COR-L47 (cell line): Measurements from ENCODE around the gene PRAC1.
A peak's percentile ranks its signal among the peaks of the same experiment; 100 is the strongest.

Source experiments
- DNase-seq: peaks from one replicate; lab custom pipeline; 2025; lab: John Stamatoyannopoulos, UW

PRAC1 gene

DNA sequence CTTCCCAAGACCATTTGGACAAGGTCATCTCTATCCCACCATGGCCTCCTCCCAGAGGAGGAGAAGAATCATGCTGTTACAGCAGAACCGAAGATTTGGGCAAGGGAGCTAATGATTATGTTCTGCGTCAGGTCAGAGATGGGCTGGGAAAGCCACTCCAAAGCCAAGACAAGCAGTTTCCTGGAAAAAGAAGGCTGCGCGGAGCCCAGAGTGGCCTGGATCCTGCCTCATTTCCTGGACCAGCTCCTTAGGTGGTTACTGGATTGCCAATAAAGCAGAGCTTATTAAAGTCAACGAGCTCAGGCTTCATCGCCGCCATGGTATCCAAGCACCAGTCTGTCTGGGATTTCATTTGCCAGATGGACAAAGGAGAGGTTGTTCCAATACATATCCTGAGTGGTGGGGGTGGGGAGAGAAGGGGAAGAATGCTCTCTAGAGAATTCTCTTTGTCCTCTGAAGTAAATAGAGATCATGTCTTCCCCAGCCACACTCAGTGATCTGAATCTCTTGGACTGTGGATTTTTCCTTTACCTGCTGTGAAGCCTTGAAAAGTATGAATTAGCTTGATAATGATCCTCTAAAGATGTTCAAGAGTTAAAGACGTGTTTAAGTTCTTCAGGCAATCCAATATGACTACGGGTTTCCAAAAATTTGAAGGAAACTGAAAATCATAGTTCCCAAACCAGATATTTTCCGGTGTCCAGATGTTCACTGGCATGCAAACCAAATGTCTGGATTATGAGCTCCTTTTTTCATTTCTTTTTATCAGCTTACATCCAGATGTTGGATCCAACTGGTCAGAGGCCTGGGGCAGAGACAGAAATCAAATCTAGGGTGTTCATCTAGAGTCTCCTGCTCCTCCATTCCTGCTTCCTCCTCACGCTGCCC lies 17.7 kb downstream of the PRAC1 start:
- DNase-seq = no peak

DNA sequence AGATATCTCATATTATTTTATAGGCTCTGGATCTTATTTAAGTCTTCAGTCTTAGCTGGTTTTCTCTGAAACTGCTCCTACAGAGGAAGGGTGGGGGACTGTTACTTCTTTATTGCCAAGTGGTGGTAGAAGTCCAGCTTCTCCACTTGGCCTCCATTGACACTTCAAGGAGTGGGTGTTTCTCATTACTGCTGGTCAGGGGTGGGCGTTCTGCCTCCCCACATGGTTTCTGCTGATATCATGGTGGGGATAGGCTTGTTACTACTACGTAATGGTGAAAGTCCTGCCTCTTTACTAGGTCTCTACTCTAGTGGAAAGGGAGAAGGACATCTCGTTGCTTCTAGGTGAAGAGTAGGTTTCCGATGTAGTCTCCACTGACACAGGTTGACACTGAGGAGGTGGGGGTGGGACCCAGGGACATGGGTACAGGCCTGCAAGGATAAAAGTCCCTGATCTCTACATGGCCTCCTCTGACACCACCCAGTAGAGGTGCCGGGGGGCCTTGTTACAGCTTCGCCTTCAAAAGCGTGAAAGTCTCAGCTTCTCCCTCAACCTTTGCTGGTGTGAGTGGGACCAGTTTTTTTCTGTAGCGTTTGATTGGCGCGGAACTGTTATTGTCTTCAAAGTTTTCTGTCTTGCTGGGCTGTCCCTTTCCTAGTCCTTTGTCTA lies 20.3 kb downstream of the PRAC1 start:
- no peak for DNase-seq

DNA sequence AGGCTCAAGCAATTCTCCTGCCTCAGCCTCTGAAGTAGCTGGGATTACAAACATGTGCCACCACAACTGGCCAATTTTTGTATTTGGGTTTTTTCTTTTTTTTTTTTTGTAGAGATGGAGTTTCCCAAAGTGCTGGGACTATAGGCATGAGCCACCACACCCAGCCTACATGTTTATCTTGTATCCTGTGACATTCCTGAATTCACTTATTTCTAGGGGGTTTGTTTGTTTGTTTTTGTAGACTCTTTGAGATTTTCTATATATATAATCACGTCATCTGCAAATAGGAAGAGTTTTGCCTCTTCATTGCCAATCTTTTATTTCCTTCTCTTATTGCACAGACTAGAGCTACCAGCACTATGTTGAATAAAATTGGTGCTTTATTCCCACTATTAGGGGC lies 29.1 kb downstream of the PRAC1 start:
- no peak for DNase-seq

DNA sequence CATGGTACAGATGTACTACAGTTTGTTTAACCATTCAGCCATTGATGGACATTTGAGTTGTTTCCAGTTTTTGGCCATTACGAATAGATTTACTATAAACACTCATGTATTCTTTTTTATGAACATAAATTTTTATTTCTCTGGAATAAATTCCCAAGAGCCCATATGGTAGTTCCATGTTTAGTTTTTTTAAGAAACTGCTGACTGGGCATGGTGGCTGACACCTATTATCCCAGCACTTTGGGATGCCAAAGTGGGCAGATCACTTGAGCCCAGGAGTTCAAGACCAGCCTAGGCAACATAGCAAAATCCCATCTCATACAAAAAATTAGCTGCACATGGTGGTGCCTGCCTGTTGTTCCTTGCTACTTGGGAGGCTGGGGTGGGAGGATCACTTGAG lies 30.3 kb downstream of the PRAC1 start:
- no peak for DNase-seq

DNA sequence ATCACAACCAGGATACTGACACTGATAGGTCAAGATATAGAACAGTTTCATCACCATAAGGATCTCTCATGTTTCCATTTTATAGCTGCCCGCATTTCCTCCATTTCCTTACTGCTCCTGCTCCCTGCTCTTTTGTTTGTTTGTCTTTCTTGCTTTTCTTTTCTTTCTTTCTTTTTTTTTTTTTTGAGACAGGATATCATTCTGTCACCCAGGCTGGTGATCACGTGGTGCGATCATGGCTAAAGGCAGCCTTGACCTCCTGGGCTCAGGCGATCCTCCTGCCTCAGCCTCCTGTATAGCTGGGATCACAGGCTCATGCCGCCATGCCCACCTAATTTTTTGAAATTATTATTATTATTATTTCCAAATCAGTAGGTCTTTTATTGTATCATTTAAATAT lies 31.7 kb downstream of the PRAC1 start:
- DNase-seq = no peak

DNA sequence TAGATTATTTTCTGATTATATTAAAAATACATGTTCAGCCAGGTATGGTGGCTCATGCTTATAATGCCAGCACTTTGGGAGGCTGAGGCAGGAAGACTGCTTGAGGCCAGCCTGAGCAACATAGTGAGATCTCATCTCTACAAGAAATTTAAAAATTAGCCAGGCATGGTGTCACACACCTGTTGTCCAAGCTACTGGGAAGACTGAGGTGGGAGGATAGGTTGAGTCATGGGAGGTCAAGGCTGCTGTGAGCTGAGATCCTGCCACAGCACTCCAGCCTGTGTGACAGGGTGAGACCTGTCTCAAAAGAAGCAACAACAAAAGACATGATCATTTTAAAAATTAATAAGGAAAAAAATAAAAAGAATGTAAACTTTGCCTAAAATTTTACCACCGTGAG lies 40.7 kb downstream of the PRAC1 start:
- no peak for DNase-seq

DNA sequence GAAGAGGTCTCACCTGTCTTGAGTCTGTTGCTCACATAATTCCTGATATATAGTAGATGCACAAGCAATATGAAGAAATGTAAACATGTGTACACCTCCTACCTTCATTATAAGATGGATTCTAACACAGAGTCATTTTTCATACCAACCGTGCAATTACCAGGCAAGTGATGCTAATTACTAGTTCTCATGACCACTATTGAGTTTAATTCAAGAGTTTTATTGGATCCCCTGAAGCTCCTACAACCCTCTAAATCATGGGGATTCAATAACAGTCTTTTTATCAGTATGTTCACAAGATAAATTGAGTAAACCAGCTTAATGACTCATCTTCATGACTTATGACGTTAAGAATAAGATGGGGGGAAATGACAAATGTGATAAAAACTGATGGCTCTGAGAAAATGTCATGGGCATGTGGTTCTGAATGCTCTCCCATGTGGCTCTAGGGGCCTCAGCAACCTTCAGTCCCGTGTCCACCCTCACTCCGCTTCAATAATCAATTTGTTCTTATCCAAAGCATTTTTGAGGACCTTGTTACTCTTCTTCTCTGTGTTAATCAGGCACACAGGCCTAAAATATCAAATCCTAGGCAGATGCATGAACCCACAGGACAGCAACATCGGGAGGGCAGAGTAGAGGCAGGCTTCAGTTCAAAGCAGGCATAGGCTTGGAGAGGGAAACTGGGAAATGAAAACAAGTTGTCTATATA lies 42.8 kb downstream of the PRAC1 start:
- no peak for DNase-seq

DNA sequence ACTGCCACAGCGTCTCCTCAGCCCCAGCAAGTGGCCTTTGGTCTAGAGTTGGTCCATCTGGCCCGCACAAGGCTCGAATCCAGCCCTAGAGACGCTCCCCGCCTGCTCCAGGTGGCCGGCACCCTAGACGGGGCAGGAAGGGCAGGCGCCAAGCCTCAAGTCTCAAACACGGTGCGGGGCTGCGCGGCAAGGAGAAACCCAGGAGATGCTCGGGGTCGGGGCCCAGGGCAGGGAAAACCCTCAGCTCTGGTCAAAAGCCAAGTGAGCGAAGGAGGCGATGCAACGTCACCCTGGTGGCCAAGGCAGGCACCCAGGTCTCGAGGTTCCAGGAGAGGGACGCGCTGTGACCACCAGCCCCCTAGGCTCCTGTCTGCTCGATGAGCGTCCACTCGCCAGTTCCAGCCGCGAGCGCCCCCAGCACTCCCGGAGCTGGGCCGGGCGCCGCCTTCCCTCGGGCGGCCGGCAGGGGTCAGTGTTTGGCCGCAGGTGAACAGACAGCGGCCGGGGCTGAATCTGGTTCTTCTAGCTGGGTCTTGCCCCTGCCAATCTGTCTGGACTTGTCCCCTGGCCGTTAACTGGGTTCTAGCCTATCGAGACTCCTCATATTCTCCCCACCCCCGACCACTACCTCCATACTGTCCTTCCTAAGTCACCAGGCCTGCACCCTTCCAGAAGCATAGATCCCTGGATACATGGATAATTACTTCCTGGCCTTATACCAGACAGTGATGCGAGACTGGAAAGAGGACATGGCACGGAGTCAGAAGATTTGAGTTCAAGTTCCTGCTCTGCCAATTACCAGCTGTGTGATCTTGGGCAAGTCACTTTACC lies 44.0 kb downstream of the PRAC1 start:
- peak; percentile 45 for DNase-seq

DNA sequence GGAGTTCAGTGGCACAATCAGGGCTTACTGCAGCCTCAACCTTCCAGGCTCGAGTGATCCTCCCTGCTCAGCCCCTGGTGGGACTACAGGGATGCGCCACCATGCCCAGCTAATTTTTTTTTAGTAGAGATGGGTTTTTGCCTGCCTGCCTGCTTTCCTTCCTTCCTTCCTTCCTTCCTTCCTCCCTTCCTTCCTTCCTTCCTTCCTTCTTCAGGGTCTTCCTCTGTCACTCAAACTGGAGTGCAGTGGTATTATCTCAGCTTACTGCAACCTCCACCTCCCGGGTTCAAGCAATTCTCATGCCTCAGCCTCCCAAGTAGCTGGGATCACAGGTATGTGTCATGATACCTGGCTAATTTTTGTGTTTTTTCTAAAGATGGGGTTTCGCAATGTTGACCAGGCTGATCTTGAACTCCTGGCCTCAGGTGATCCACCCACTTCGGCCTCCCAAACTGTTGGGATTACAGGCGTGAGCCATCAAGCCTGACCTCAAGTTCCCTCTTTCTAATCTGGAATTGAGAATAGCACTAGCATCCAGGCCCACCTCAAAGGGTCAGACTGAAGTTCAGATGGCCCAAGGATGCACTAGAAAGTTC lies 45.3 kb downstream of the PRAC1 start:
- no peak for DNase-seq

DNA sequence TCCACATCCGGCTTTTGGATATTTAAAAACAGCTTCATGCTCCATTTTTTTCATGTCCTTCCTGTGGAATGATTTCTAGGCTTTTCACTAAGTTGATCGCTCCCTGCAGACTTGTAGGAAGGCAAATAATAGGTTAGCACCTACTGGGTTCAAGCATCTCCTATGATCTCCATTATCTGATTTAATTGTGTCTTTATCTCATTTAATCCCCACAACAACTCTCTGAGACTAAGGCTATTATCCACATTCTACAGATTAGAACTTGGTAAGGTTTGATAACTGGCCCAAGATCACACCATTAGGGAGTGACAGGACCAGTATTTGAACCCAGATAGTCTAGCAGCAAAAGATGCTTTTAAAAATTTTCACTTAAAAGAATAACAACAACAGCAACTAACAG lies 50.0 kb downstream of the PRAC1 start:
- no peak for DNase-seq
